A549 (cell line): ENCODE results near the gene PCGF2.
"Not testable (repeated sequence)": the region's sequence is repeated elsewhere in the genome, so short reads cannot be mapped to it uniquely, and the experiment has no call there.

Experiments
- BHLHE40 ChIP-seq: IDR thresholded peaks from 2 replicates; pipeline ENCODE4 v1.6.1; 2012; ENCODE audit warnings: low read depth, low read length, inconsistent platforms
- CHD2 ChIP-seq: fragments of 150-350 bp; IDR thresholded peaks from 2 replicates; pipeline ENCODE4 v1.6.1; 2014; ENCODE audit warnings: low read length; ENCODE audit not compliant: partially characterized antibody
- EHMT2 ChIP-seq: fragments of 200-600 bp; sonication (generic); IDR thresholded peaks from 2 replicates; pipeline ENCODE4 v1.6.1; 2016; ENCODE audit warnings: antibody characterized with exemption, low read depth, mild to moderate bottlenecking, moderate library complexity
- FOXS1 ChIP-seq: fragments of 250-450 bp; sonication (Bioruptor Pico); IDR thresholded peaks from 2 replicates; pipeline ENCODE4 v1.5.0; 2020; ENCODE audit warnings: mild to moderate bottlenecking, moderate library complexity
- MAX ChIP-seq: IDR thresholded peaks from 2 replicates; pipeline ENCODE4 v1.6.1; 2012
- MYC ChIP-seq: IDR thresholded peaks from 2 replicates; pipeline ENCODE4 v1.6.1; 2012; ENCODE audit warnings: mild to moderate bottlenecking, inconsistent platforms, low read length, improper control_type of control experiment, borderline replicate concordance
- NPAS2 ChIP-seq: fragments of 250-450 bp; sonication (Bioruptor Pico); IDR thresholded peaks from 2 replicates; pipeline ENCODE4 v1.8.0; 2022; ENCODE audit warnings: mild to moderate bottlenecking, moderate library complexity, borderline replicate concordance
- RAD21 ChIP-seq, 2 experiments: fragments of >200 bp in 1 of 2; sonication (Bioruptor Twin) in 1 of 2; formaldehyde crosslinking in 1 of 2; IDR thresholded peaks in 1 of 2; conservative IDR thresholded peaks in 1 of 2; 2 replicates in 1 of 2; 3 replicates in 1 of 2; pipeline ENCODE4 v1.6.1; 2012 to 2018; ENCODE audit warnings: inconsistent platforms in 1 of 2
- RFX5 ChIP-seq: fragments of 450-650 bp; IDR thresholded peaks from 2 replicates; pipeline ENCODE4 v1.7.1; 2014; ENCODE audit warnings: antibody characterized with exemption, mild to moderate bottlenecking, moderate library complexity
- TF ChIP-seq, protein P1 (sequence below): fragments of >200 bp; sonication (Bioruptor Twin); formaldehyde crosslinking; IDR thresholded peaks from 3 replicates; pipeline ENCODE4 v1.5.1; 2016

DNA sequence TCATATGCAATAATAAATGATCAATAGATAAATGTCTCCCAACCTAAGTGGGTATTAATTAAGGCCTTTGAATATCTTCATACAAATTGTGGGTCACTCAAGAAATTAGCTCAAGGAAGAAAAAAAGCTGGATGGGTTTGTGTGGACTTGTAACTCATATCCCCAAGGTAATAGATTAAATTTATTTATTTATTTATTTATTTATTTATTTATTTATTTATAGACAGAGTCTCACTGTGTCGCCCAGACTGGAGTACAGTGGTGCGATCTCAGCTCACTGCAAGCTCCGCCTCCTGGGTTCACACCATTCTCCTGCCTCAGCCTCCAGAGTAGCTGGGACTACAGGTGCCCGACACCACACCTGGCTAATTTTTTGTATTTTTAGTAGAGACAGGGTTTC is 39.9 kb upstream of the PCGF2 start:
- not testable (repeated sequence) for TF ChIP-seq MYC; RAD21 (conservative IDR thresholded peaks at IDR 0.05 in 1 of 2, IDR thresholded peaks at IDR 0.05 in 1 of 2); NPAS2; MAX; BHLHE40; CHD2; EHMT2; FOXS1 (CRISPR knock-in tag); RFX5
- TF ChIP-seq, protein P1, sequence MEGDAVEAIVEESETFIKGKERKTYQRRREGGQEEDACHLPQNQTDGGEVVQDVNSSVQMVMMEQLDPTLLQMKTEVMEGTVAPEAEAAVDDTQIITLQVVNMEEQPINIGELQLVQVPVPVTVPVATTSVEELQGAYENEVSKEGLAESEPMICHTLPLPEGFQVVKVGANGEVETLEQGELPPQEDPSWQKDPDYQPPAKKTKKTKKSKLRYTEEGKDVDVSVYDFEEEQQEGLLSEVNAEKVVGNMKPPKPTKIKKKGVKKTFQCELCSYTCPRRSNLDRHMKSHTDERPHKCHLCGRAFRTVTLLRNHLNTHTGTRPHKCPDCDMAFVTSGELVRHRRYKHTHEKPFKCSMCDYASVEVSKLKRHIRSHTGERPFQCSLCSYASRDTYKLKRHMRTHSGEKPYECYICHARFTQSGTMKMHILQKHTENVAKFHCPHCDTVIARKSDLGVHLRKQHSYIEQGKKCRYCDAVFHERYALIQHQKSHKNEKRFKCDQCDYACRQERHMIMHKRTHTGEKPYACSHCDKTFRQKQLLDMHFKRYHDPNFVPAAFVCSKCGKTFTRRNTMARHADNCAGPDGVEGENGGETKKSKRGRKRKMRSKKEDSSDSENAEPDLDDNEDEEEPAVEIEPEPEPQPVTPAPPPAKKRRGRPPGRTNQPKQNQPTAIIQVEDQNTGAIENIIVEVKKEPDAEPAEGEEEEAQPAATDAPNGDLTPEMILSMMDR = not testable (repeated sequence)
